OCI-M1 (cell line): Measurements from ENCODE around the gene SYNGR1.
A peak's percentile ranks its signal among the peaks of the same experiment; 100 is the strongest.

Experiments used
- DNase-seq: peaks from one replicate; lab custom pipeline; 2025; lab: John Stamatoyannopoulos, UW

The SYNGR1 gene

DNA sequence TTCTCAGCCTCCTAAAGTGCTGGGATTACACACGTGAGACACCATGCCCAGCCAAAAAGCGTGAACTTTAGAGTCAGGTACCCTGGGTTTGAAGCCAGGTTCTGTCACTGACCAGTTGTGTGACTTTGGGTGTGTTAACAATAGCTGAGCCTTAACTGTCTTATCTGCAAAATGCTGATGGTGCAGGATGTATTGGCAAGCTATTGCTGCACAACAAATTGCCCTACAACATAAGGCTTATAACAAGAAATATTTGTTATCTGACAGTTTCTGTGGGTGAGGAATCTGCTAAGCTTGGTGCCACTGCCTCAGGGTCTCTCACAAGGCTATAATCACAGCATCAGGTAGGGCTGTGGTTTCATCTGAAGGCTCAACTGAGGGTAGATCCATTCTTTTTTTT is 21.9 kb downstream of the SYNGR1 start:
- no peak for DNase-seq

GRCh38 chr22:39374191-39374590 is 24.4 kb downstream of the SYNGR1 start:
- DNase-seq, result no peak

DNA sequence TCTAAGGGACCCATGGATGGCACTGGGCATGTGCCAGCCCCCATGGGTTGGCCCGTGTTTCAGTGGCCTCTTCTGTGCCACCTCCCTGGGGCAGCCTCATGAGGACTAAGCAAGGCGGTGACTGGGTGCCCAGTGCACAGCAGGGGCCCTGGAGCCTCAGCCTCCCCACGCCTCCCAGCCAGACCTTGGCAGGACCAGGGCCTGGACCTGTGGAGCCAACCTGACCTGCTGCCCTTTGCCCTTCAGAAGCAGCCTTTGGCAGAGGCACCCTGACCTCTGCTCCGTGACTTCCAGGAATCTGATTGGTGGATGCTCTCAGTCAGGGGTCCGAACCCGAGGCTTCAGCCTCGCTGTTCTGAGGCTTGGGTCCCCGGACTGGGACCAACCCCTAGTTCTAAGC is 25.0 kb downstream of the SYNGR1 start:
- no peak for DNase-seq

DNA sequence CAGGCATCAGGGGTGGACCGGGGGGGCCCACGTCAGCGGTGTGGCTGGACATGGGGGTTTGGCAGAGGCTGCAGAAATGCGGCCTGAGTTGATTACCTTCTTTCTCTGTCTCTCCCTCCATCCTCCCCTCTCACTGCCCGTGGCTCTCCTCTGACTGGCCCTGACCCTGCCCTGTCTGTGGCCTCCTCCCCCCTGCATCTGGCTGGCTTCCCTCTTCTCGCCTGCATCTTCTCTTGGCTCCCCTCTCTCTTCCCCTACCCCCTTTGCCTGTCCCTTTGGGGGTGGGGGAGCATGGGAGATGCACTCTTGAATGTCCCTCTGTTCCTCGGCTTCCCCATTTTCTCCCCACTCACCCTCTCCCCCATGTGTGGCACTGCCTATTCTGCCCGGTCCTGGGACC is 25.9 kb downstream of the SYNGR1 start:
- no peak for DNase-seq

GRCh38 chr22:39379756-39380730 is 30.3 kb downstream of the SYNGR1 start:
- DNase-seq, result no peak

GRCh38 chr22:39381009-39381755 is 31.4 kb downstream of the SYNGR1 start:
- no peak for DNase-seq

DNA sequence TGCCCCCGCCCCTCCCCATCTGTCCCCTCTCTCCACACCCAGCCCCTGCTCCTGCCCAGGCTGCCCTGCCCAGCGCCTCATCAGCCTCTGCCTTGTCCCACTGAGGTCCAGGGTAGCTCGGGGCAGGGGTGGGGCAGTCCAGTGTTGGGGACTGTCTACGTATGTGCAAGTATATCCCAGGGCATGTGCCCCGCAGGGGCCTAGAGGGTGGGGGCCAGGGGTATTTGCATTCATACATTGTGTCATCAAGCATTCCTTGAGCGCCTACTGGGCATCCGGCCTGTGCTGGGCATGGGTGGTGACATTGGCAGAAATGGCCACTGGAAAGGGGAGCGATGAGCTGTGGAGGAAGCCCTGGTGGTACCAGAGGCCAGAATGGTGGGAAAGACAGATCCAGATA is 32.1 kb downstream of the SYNGR1 start:
- no peak for DNase-seq

- no peak for DNase-seq
Observed at GRCh38 chr22:39382410-39382809, 32.6 kb downstream of the SYNGR1 start.

- DNase-seq, result no peak
Observed at GRCh38 chr22:39383841-39384625, 34.2 kb downstream of the SYNGR1 start.

- peak; percentile 20 for DNase-seq
Observed at GRCh38 chr22:39384750-39385480, 35.1 kb downstream of the SYNGR1 start.

DNA sequence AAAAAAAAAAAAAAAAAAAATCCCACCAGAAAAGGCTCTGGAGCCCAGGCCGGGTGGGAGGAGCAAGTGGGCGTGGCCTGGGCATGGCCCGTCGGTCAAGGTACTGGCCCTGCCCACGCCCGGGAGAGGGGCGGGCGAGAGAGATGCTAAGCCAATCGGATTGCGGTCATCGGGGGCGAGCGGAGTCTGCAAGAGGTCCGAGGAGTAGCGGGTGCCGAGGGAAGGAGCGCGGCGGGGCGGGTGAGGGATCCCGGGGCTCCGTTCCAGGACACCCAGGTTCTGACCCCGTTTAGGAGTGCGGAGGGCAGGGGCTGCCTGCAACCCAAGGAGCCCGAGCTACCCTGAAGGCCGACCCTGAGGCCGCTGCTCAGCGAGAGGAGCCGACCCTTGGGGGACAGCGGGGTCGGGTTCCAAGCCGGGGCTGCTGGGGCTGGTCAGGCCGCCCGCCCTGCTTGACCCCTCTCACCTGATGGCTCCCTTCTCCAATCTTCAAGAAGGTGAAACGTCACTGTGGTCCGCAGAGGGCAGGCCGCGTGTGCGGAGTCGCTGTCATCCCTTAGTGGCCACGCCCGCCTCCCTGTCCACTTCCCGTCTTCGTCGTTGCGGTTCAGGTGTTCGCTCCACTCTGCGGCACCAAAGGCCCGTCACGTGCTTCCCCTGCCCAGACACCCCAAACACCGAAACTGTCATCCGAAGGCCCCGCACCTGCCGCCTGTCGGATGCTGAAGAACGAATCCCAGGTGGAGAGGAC is 38.6 kb downstream of the SYNGR1 start:
- peak; percentile 47 for DNase-seq

GRCh38 chr22:39389420-39389819 is 39.6 kb downstream of the SYNGR1 start:
- no peak for DNase-seq

DNA sequence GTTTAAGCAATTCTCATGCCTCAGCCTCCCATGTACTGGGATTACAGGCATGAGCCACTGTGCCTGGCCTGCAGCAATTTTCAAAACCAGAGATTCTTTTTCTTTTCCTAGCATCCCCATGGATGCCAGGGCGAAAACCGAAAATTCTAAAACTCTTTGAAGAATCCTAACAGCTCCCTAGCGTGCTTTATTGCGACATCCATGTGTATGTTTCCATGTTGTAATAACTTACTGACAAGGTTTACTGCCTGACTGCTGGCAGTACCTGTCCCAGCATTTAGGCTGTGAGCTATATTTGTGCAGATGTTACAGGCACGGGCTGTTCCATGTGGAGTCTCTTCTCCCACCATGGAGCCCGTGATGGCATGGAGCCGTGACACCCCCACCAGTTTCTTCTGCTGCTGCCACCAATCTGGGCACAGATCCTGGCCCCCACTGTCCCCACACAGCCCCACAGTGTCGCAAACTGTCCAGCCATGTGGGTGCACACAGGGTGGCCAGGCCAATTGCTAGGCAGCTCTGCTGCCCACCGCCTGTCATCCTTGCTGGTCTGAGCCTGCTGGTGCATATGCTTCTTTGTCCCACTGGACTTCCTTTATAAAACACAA is 42.7 kb downstream of the SYNGR1 start:
- DNase-seq, result no peak

DNA sequence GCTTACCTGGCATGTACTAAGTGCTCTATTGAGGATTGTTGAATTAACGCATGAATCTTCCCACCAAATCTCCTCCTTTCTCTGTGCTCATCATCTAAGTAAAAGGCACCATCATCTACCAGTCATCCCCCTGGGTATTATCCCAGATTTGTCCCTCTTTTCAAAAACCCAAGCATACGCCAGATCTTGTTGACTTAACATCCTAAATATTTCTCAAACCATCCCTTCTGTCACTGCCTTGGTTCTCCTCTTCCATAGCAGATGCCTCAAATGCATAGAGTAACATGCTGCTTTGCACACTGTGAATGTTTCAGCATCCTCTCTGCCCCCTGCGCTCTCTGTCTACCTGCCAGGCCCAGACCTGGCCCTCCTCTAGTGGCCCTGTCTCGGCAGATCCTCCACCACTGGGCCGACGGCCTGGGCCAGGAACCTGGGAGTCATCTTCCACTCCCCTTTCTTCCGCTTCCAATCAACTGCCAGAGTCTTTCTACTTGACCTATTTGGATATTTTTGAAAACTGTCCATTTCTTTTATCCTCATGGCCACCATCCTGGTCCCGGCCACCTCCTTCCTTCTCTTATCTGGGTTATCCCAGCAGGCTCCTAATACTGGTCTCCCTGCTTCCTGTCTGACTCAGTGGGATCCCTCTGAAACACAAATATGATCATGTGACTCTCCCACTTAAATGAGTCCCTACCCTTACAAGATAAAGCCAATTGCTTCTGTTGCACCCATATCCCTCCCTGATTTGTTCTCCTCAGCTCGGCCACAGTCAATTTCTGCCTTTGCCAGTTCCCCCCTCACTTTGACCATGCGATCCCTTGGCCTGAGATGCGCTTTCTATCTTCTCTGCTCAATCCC is 46.4 kb downstream of the SYNGR1 start:
- no peak for DNase-seq

GRCh38 chr22:39396797-39397195 is 47.0 kb downstream of the SYNGR1 start:
- no peak for DNase-seq

- DNase-seq, result no peak
Observed at GRCh38 chr22:39401301-39401631, 51.5 kb downstream of the SYNGR1 start.

- no peak for DNase-seq
Observed at GRCh38 chr22:39405346-39406085, 55.7 kb downstream of the SYNGR1 start.

- no peak for DNase-seq
Observed at GRCh38 chr22:39408173-39408572, 58.4 kb downstream of the SYNGR1 start.

GRCh38 chr22:39408807-39409206 is 59.0 kb downstream of the SYNGR1 start:
- DNase-seq, result no peak
